Fibroblast of skin of scalp (primary cell): ENCODE measurements around the gene FCHSD2.
"Not testable (repeated sequence)": the region's sequence is repeated elsewhere in the genome, so short reads cannot be mapped to it uniquely, and the experiment has no call there.

Source experiments
- DNase-seq: peaks from one replicate; pipeline ENCODE4 v3.0.0-alpha.2; 2013

FCHSD2 gene

GRCh38 chr11:72860592-72860991, 281.5 kb downstream of the FCHSD2 start:
- DNase-seq, result no peak

DNA sequence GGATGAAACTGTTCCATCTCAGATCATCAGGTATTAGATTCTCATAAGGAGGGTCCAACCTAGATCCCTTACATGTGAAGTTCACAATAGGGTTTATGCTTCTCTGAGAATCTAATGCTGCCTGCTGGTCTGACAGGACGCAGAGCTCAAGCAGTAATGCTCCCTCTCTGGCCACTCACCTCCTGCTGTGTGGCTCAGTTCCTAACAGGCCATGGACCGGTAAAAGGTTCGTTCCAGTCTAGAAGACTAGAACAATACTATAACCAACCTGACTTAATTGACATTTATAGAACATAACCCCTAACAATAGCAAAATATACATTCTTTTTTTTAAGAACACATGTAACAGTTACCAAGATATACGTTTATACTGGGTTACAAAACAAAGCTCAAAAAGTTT, 282.1 kb downstream of the FCHSD2 start:
- DNase-seq, result no peak

DNA sequence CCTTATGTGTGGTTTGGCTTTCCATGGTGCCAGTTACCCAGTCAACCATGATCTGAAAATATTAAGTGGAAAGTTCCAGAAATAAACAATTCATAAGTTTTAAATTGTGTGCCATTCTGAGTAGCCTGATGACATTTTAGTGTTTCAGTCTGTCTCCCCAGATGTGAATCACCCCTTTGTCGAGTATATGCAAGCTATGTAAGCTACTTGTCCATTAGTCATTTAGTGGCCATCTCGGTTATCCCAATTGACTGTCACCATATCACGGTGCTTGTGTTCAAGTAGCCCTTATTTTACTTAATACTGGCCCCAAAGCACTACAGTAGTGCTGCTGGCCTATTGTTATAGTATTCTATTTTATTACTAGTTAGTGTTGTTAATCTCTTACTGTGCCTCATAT, 283.0 kb downstream of the FCHSD2 start:
- no peak for DNase-seq

DNA sequence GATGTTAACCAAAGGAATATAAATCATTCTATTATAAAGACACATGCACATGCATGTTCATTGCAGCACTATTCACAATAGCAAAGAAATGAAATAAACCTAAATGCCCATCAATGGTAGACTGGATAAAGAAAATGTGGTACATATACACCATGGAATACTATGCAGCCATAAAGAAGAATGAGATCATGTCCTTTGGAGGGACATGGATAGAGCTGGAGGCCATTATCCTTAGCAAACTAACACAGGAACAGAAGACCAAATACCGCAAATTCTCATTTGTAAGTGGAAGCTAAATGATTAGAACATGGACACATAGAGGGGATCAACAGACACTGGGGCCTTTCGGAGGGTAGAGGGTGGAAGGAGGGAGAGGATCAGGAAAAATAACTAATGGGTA, 283.9 kb downstream of the FCHSD2 start:
- DNase-seq, result not testable (repeated sequence)

GRCh38 chr11:72856551-72857345, 285.4 kb downstream of the FCHSD2 start:
- peak; percentile 77 for DNase-seq

GRCh38 chr11:72856065-72856464, 286.1 kb downstream of the FCHSD2 start:
- no peak for DNase-seq

DNA sequence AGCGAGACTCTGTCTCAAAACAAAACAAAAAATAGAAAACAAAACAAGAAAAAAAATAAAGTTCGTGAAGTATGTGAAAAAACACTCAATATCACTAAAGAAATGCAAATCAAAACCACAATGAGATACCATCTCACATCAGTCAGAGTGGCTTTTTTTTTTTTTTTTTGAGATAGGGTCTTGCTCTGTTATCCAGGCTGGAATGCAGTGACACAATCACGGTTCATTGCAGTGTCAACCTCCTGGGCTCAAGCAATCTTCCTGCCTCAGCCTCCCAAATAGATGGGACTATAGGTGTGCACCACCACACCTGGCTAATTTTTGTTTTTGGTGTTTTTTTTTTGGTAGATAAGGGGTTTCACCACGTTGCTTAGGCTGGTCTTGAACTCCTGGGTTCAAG, 290.4 kb downstream of the FCHSD2 start:
- DNase-seq, result no peak

GRCh38 chr11:72850832-72851231, 291.3 kb downstream of the FCHSD2 start:
- DNase-seq, result no peak

DNA sequence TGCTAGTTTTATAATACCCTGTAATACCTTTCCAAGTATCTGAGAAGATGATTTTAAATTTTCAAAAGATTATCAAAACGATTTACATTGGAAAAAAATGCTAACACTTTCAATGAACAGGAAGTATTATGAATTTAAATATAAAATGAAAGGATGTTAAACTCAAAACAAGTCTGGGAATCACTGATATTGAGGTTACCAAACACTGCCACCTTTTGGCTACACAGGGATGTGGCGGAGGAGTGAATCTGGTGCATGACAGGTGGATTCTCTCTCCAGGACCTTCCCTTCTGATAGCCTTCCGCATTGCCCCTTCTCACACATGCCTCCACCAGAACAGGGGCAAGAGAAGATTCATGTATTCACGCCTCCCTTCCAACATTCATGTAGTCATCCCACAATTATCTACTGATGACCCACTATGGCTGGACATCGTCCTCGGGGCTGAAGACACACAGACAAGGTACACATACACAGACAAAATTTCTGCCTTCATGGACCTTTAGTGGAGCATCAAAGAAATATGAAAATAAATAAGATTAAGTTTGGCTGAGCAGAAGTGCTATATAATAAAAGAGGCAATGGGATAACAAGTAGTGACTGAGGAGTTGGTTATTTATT, 293.2 kb downstream of the FCHSD2 start:
- peak; percentile 34 for DNase-seq

DNA sequence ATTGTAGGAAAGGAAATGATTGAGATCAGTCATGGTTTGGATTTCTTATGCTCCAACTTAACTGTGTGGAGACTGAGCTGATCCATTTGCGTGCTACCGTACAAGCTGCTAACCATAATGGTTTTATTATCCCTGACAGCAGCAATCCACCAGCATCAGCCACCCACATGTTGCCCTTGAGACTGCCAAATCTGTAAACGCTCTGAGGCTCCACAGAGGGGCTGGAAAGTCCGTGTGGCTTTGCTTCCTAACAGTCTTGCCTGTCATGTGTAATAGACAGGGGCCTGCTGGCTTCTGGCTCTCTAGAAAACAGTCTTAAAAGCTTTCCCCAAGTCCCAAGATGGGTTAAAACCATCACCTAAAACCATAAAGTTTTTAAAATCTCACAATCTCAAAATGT, 297.8 kb downstream of the FCHSD2 start:
- DNase-seq, result peak; percentile 64

GRCh38 chr11:72842653-72843330, 299.3 kb downstream of the FCHSD2 start:
- DNase-seq, result no peak

GRCh38 chr11:72842126-72842525, 300.0 kb downstream of the FCHSD2 start:
- no peak for DNase-seq

GRCh38 chr11:72841397-72841796, 300.7 kb downstream of the FCHSD2 start:
- no peak for DNase-seq

DNA sequence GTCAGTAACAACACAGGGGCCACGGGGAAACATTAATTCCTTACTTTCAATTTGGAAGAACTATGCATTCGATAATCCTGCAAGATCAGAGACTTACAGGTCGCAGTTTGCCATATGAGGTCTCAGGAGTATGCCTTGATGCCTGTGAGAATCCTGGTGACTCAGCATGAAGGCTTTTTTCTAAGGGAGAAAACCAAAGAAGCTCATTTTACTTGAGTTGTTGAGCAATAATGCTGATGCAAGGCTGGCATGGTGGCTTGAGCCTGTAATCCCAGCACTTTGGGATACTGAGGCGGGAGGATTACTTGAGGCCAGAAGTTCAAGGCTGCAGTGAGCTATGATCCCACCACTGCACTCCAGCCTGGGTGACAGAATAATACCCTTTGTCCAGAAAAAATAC, 301.3 kb downstream of the FCHSD2 start:
- peak; percentile 83 for DNase-seq

DNA sequence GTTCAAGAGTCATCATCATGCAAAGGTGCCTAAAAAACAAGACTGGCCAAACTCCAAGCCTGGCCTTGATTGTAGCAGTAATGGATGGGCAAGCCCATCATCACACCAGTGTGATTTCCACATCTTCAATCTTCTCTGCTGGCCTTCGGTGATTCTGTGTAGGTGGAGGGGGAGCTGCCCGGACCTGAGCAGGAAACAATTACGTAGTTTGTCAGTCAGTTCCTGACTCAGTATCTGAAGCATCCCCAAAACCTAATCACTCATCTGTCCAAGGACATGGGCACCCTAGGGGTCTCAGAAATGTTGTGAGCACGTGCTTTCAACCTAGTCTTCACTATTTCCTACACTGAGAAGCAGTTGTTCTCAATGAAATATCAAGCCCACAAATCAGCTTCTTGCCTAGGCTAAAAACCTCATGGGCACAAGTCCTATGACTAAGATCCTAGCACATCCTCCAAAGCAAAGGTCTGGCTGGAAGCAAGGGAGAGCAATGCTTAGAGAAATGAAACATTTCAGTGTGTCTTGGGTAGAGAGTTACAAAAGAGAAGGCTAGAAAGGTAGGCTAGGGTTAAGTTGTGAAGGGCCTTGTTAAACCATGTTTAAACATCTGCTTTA, 303.3 kb downstream of the FCHSD2 start:
- no peak for DNase-seq

DNA sequence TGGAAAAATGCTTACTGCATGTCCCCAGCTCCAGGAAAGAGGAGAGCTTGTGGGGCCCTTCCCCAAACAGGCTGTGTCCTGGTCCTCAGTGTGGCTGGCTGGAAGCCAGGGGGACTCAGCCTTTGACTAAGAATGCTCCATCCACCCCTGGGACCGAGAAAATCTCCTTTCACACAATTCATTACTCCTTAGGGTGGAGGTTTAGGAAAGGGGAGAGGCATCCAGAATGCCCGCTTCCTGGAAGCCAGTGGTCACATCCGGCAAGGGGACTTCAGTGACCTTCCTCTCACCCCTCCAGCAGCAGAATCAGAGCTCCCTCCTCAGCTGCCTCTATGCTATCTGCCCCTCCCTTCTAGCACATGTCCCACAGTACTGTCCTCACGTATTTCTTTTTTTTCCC, 306.0 kb downstream of the FCHSD2 start:
- no peak for DNase-seq

- DNase-seq, result no peak
Observed at GRCh38 chr11:72834905-72835304, 307.2 kb downstream of the FCHSD2 start.

DNA sequence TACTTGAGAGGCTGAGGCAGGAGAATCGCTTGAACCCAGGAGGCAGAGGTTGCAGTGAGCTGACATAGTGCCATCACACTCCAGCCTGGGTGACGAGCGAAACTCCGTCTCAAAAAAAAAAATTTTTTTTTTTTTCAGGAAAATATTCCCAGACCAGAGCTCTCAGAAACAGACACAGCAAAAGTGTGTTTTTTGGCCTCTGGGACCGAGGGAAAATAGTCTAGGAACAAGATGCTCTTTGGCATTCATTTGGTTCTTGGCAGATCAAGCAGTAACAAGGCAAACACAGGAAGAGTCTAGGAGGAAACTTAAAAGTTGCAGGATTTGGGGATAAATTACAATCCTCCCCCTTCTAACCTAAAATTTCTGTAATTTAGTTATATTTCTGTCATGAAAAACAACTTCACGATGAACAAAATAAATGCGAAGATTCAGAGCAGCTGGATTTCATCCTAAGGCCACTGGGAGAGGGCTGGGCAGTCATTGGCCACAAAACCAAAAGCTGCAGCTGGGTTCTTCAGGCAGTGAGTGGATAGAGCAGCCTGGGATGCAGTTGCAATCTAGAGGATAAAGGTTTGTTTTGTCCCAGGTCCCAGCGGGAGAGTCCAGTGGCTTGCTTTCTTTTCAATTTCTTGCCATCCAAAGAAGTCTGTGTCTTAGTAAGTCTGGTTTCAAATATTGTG, 308.2 kb downstream of the FCHSD2 start:
- no peak for DNase-seq

DNA sequence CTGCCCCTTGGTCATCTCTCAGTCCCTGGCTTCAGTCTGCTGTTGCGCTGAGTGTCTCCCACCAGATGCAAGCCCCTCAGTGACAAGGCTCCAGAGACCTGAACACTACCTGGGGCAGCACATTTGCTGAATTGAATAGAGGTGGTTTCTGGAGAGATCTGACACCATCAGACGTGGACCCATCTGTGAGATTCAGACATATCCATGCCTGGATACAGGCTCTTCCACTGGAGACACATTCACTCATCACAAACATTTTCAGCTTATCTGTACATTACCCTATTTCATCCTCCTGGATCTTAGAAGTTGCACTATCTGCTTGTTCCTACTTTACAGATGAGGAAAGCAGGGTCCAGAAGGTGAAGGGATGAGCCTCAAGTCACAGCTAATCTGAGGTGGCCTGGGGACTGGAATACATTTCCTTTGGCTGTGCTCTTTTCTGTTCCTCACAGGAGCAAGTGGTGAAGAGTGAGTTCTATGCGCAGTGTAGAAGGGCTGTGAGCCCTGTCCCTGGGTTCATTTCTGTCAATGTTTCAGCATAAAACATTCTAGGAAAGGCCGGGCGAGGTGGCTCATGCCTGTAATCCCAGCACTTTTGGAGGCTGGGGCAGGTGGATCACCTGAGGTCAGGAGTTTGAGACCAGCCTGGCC, 308.9 kb downstream of the FCHSD2 start:
- DNase-seq, result no peak

DNA sequence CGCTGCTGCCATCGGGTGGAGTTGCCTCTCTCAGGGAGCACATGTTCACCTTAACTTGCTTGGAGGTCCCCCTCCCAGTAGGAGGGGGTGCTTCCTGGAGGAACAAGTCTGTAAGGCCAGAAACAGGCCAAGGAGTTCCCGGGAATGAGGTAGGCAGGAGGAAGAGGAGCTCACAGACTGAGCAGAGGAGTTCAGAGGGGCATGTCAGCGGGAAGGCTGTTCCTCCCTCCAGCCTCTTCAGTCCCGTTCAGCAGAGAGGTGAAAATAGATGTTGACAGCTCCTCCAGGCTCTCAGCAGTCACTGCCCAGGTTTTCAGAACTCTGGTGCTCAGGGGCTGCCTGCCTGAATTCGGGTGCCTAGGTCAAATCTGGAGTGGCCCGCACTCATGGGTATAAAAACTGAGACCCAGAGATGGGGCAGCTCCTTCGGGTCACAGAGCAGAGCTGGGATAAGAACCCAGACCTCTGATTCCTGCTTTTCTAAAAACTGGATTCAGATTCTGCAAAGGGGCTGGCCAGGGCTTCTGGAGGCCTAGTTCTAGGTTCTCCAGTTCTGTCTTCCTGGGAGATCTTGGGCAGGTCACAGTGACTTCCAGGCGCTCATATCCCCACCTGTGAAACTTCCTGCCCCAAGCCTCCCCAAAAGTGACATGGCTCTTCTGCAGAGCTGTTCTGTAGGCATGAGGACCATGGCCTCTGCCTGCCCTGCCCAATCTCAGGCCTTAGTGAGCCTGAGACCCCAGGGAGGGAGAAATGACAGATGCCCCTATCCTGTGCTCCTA, 309.6 kb downstream of the FCHSD2 start:
- no peak for DNase-seq
